ENCODE measurements around the gene NAA35.
"Not testable (repeated sequence)": the region's sequence is repeated elsewhere in the genome, so short reads cannot be mapped to it uniquely, and the experiment has no call there.

The NAA35 gene

GRCh38 chr9:86022687-86023266 is 81.8 kb downstream of the NAA35 start:
- in situ Hi-C loops (cut with HindIII; ENCODE audit: low sequenced_read_pairs), result no loop called here

- in situ Hi-C loops (cut with HindIII; ENCODE audit: low sequenced_read_pairs), result no loop called here
Observed at GRCh38 chr9:86027767-86028166, 86.8 kb downstream of the NAA35 start.

- in situ Hi-C loops (cut with HindIII; ENCODE audit: low sequenced_read_pairs), result no loop called here
Observed at GRCh38 chr9:86034863-86035734, 94.2 kb downstream of the NAA35 start.

GRCh38 chr9:86035827-86036440 is 95.0 kb downstream of the NAA35 start:
- in situ Hi-C loops (cut with HindIII; ENCODE audit: low sequenced_read_pairs), result no loop called here

GRCh38 chr9:86036555-86036954 is 95.6 kb downstream of the NAA35 start:
- in situ Hi-C loops (cut with HindIII; ENCODE audit: low sequenced_read_pairs), result no loop called here

GRCh38 chr9:86039991-86040860 is 99.3 kb downstream of the NAA35 start:
- in situ Hi-C loops (cut with HindIII; ENCODE audit: low sequenced_read_pairs), result no loop called here

- in situ Hi-C loops (cut with HindIII; ENCODE audit: low sequenced_read_pairs), result no loop called here
Observed at GRCh38 chr9:86040861-86041155, 99.9 kb downstream of the NAA35 start.

GRCh38 chr9:86041311-86041741 is 100.4 kb downstream of the NAA35 start:
- in situ Hi-C loops (cut with HindIII; ENCODE audit: low sequenced_read_pairs), result no loop called here

GRCh38 chr9:86042199-86042978 is 101.4 kb downstream of the NAA35 start:
- in situ Hi-C loops (cut with HindIII; ENCODE audit: low sequenced_read_pairs), result no loop called here

- in situ Hi-C loops (cut with HindIII; ENCODE audit: low sequenced_read_pairs), result no loop called here
Observed at GRCh38 chr9:86043586-86043985, 102.6 kb downstream of the NAA35 start.

- in situ Hi-C loops (cut with HindIII; ENCODE audit: low sequenced_read_pairs), result no loop called here
Observed at GRCh38 chr9:86043999-86044398, 103.1 kb downstream of the NAA35 start.

- in situ Hi-C loops (cut with HindIII; ENCODE audit: low sequenced_read_pairs), result no loop called here
Observed at GRCh38 chr9:86045654-86046053, 104.7 kb downstream of the NAA35 start.

GRCh38 chr9:86046071-86046636 is 105.2 kb downstream of the NAA35 start:
- in situ Hi-C loops (cut with HindIII; ENCODE audit: low sequenced_read_pairs), result no loop called here

- in situ Hi-C loops (cut with HindIII; ENCODE audit: low sequenced_read_pairs), result no loop called here
Observed at GRCh38 chr9:86046930-86047341, 106.0 kb downstream of the NAA35 start.

- in situ Hi-C loops (cut with HindIII; ENCODE audit: low sequenced_read_pairs), result no loop called here
Observed at GRCh38 chr9:86047361-86047760, 106.4 kb downstream of the NAA35 start.

- in situ Hi-C loops (cut with HindIII; ENCODE audit: low sequenced_read_pairs), result not testable (repeated sequence)
Observed at GRCh38 chr9:86048018-86048742, 107.2 kb downstream of the NAA35 start.

- in situ Hi-C loops (cut with HindIII; ENCODE audit: low sequenced_read_pairs), result no loop called here
Observed at GRCh38 chr9:86052556-86053468, 111.9 kb downstream of the NAA35 start.

GRCh38 chr9:86054695-86055094 is 113.7 kb downstream of the NAA35 start:
- in situ Hi-C loops (cut with HindIII; ENCODE audit: low sequenced_read_pairs), result no loop called here
